GOT3 (cell line): Measurements from ENCODE around the gene HOOK1.
"Not testable (repeated sequence)": the region's sequence is repeated elsewhere in the genome, so short reads cannot be mapped to it uniquely, and the experiment has no call there.

Experiments
- DNase-seq: peaks from one replicate; lab custom pipeline; 2025; ENCODE audit warnings: mixed read lengths; lab: John Stamatoyannopoulos, UW

HOOK1 gene

DNA sequence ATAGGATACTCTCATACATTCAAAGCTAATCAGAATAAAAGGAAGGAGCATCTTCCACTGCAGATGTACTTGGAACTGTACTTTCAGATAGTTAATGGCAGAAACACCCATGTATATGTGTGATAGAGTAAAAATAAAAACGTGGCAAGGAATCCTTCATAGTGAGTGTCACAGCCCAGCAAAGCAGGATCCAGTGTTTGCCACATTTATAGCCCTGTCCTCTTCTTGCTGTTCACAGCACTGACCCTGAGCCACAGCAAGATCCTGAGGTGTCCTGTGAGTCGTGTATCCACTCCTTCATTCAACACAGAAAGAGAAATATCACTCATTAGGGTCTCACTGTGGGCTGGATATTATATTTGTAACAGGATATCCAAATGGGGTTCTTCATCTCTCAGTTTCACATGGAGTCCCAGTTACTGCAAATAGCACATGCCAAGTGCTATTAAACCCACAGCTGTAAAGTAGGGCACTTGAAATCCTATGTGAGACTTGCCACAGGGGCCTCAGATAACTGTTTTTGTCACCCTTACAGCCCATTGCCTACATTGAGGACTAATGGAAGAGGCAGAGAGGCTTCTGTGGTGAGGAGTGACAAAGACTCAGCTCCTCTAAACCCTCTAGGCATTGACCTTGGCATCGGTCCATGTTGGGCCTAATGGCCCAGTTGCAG is 70.5 kb downstream of the HOOK1 start:
- no peak for DNase-seq

DNA sequence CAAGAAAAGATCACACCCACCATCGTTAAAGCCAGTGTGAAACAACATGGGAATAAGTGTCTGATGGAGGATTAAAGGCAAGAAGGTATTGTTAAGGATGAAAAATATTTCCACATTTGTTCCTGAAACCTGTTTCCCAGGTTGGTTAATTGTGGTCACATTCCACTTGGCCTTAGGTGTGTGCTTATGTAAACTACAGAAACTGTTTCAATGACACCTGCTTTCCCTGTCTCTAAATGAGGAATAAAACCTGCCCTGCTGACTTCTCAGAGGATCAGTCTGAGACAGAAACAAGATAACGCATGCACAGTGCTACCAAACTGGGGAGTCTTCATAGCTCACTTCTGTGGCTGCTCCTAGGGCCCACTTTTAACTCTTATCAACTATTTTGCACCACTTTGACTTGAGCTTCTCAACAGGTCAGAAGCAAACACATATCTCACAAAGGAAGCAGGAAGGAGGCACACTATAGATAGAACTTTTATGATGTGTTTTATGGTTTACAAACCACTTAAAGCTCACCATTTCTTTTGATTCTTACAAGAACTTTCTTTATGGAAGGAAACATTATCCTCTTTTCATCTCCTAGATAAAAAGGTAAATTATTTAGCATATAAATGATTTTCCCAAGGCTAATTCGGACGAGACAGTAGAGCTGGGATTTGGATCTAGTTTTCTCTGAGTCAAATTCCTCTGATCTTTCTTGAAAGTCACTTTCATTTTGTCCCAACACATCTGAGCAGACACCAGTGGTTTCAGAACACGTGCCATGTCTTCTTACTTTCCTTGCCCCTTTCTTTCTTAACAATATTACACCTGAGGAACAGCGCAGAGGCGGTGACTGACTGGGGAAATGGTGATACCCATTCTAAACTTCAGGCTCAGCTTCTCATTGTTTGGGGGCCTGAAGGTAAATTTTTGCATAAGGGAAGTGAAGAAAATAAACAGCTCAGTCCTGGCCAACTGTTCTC is 78.4 kb downstream of the HOOK1 start:
- DNase-seq, result no peak

DNA sequence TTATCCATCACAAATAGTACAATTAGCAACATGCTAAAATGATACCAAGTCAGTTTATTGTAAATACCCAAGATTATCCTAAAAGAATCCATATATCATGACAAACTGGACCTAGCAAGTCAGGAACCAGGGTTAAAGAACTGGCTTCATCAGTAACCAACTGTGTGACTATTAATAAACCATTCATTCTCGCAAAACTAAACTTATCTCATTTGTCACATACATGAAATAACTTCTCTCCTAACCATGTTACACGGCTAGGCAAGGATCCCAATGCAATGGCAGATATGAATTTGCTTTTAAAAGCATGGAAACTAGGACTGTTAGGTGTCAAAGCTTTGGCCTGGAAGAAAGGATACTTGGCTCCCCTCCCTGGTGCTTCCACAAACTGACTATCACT is 82.4 kb downstream of the HOOK1 start:
- no peak for DNase-seq

DNA sequence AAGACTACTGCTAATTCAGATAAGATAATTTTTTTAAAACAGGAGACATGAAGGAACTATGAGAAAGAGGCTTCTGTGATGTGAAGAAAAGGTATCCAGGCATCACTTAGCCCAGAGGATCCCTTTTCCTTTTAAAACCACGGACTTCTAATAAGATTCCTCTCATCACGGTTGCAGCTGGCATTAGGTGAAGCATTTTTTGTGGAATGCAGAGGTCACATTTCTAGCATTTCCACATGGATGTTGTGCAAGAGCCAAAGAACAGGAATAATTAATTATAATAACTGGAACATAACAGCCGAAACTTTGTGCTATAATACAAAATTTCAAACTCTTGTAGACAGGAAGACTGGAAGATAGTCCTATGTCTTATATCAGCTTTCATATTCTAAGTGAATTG is 84.2 kb downstream of the HOOK1 start:
- no peak for DNase-seq

DNA sequence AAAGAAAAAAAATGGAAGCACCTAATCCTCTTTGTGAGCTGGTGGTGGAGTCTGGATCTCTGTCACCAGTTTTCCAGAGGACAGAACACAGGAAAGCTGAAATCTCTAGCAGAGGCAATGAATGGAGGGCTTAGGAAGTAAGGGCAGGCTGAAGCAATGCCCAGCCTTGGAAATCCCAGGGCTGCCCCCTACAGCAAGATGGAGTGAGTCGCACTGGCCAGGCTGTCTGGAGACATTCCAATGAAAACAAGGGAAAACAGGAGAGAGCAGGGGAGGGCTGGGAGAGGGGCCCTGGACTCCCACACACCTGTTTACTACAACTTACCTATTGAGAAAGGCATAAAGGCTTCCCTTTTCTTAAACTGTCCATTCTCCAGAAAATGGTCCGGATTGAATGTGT is 85.9 kb downstream of the HOOK1 start:
- no peak for DNase-seq

DNA sequence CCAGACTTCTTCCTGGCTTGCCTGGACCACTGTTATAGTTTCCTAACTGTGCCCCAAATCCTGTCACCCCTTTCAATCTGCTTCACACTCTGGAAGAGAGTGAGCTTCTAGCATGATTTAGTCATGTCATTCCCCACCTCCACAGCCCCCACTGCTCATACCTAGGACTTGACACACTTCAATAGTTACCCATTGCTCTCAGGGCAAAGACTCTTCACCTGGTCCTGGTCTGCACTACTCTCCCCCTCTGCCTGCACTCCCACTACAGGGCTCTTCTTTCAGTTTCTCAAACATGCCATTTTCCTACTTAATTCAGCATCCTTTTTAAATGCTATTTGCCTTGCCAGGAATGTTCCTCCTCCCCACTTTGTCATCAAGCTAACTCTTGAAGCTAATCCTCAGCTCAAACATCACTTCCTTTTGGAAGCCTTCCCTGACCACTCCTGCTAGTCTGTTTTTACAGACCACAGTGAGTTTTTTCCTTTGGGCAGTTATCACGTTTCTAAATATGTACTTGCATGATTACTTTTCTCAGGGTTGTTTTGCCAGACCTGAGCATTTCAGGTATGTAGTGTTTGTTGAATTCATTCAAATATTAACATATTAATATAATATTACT is 87.1 kb downstream of the HOOK1 start:
- no peak for DNase-seq

DNA sequence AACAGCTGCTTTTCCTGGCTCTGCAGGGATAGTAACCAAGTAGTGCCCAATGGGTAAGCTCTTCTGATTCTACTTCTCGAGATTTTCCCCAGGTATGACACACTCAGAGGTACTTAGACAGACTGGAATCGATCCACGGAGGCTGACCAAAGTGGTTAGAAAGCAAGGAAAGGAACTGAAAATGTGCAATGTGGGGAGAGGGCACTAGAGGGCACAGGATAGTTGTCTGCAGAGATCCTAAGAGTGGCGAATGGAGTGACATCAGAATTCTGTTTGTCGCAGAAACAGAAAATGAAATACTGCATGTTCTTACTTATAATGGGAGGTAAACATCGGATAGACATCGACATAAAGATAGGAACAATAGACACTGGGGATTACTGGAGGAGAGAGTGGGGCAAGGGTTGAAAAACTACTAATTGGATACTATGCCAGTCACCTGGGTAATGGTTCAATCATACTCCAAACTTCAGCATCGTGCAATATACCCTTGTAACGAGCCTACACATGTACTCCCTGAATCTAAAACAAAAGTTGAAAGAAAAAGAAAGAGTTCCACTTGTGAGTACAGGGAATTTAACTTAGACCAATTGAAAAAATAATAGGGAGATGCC is 88.5 kb downstream of the HOOK1 start:
- no peak for DNase-seq

DNA sequence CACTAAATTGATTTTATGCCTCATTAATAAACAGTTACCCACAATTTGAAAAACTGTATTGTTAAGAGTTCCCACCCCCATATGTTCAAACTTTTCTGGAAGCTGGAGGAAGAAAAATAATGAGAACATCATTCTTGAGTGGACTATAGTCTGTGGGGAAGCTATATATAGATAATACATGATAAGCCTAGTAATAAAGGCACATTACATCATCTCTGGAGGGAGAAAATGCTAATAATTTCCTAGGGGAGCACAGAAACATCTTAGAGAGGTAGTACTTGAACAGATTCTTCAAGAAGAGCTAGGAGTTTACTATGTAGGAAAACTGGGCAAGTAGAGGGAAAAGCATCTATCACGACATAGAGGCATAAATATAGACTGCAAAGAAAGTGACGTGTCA is 92.2 kb downstream of the HOOK1 start:
- DNase-seq, result no peak

DNA sequence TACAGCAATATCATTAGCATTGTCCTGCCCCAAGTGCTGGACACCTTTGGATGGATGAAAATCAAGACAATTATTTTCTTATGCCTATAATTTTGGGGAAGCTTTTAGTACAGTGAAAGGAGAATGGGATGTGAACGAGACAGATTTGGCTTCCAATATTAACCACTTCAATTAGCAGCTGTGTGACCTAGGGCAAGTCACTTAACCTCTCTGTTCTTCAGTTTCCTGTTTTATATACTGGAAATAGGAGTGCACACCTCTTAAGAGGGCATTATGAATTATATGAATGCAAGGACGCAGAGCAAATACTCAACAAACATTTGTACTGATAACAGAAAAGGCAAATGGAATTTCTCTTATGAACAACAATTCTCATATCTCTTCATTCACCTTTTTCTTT is 93.3 kb downstream of the HOOK1 start:
- DNase-seq, result no peak

DNA sequence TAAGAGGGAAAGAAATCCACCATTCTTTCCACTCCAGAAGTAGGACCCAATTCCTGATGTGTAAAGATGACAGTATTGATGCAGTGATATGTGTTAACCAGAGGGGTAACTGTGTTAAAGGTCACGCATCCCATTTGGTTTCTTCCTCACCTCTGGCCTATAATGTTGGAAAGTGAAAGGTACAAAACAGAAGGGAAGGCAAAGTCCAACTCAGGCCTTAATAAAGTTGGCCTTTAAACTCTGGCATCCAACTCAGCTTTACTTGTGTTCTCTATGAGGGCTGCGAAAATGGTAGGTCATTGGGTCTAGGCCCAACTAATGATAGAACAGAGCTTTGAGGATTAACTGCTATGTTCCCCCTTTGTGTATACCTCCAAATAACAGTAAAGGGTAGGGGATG is 93.9 kb downstream of the HOOK1 start:
- DNase-seq, result no peak

DNA sequence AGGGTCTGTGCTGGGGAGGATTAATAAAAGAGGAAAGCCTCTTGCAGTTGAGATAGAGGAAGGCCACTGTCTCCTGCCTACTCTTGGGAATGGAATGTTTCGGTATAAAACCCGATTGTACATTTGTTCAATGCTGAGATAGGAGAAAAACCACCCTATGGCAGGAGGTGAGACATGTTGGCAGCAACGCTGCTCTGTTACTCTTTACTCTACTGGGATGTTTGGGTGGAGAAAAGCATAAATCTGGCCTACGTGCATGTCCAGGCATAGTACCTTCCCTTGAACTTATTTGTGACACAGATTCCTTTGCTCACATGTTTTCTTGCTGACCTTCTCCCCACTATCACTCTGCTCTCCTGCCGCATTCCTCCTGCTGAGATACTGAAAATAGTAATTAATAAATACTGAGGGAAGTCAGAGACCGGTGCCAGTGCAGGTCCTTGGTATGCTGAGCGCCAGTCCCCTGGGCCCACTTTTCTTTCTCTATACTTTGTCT is 100.1 kb downstream of the HOOK1 start:
- not testable (repeated sequence) for DNase-seq

DNA sequence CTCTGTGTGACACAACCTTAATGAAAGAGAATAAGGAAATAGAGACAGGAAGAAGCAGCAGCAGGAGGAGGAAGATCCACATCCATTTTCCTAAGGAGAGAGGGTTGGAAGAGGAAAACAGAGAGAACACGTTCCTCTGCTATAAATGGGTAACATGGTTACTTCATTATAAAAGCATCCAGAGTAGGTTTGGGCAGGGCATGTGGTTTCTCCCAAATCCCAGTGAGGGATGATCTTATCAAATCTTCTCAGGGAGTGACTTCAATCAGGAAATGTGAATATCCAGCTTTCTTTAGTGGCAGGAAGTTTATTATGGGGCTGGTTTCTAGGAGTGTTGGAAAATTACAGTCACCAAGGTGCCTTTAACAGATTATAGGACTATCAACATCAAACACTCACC is 100.8 kb downstream of the HOOK1 start:
- no peak for DNase-seq

DNA sequence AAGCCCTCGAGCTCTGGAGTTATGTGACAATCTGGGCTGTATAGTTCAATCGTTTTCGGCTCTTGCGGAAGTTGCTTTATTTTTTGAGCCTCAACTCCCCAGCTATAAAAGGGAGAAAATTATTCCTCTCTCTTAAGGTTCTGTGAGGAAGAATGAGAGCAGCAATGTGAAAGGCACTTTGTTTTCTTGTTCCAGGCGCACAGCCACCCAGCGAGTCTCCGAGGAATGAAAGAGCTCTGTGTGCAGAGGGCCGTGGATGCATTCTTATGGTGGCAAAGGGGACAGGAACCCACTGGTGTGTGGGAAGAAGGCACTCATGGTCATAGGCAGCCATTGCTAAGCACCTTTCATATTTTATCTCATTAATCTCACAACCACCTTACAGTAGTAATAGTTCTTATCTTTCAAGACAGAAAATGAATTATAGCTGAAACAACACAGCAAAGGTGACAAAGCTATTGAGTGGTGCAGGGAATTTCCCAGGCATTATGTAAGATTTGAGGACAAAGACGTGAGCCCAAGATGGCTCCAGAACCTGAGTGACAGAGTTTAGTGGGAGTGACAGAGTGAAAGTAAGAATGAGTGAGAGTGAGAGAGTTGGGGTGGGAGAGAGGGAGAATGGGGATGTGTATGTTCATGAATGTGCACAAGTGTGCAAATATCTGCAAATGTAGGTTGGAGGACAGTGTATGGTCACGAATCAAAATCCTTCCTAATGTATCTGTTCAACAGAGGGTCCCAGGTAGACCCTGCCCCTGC is 102.5 kb downstream of the HOOK1 start:
- DNase-seq, result no peak

DNA sequence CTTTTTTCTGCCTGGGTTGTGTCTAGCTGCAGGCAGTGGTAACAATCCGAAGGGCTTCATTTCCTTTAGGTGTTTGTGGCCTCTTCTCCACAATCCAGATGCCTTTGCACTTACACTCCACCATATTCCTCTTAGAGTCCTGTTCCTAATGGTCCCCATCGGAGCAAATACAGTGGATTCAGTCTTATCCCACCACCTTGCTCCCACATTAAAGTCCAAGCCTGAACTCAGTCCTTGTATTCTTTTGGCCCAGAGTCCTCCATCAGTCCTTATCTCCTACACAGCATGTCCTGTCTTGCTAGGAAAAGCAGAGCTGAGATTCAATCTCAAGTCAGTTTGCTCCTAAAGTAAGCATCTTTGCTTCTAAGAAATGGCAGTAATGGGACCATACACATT is 103.0 kb downstream of the HOOK1 start:
- no peak for DNase-seq

DNA sequence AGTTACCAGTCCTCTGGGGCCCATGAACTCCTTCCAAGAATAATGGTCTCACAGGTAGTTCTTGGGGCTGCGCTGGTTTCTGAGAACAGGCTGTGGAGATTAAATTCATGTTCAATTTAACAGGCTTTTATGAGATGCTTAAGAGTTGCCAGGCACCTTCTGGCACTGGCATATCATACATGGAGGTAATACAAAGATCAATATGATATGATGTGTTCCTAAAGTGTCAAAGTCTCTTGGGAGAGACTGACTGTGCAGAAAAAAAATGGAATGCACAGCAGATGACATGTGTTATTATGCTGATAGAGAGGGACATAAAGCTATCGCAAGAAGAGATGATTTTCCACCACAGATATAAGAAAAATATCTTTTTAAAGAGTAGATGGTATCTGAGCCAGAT is 105.0 kb downstream of the HOOK1 start:
- no peak for DNase-seq

DNA sequence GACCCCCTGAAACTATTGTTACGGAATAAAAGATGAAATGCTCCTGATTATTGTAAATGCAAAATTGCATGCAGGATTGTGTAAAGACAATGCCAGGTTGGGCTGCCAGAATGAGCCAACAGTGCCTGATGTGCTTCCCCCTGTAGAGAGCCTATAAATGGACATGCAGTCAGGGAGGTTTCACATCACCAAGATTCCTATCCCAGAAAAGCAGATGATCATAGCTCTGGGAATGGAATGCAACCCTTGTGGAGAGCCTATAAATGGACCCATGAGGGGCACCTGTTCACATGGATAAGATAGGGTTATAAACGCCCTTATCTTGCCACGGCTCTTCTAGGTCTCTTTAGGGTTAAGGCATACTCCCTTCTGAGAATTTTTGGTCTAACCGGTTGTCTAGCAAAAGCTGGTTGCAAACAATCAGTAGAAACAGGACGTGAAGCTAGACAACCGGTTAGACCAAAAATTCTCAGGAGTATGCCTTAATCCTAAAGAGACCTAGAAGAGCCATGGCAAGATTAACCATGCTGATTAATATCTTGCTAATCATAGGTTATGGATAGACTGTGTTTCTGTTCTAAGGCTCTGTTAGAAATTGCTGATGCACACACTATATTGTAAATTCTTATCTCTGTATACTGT is 106.6 kb downstream of the HOOK1 start:
- DNase-seq, result not testable (repeated sequence)

DNA sequence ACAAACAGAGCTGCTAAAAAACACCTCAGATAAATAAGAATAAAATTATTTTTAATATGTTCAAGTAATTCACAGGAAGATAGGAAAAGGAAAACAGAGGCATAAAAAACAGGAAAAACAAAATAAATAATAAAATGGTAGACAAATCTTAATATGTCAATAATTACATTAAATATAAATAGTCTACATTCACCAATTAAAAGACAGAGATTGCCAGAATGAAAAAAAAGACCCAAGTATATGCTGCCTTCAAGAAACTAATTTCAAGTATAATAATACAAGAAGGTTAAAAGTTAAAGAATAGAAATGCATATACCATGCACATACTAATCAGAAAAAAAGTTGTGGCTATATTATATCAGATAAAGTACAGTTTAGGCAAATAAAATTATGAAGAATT is 109.9 kb downstream of the HOOK1 start:
- DNase-seq, result no peak
